MG63 (cell line): ENCODE results near the gene EHMT1. TPM values are rescaled to one million over a fixed set of nuclear protein-coding genes. Genes with fewer than 3 reads are reported as not detected.

Experiments used
- DNase-seq: peaks from one replicate; pipeline ENCODE4 v3.0.0-alpha.2; 2020
- H3K27me3 ChIP-seq: fragments of 250-450 bp; sonication (Bioruptor Pico); 2 replicates; pipeline ENCODE4 v1.5.1; 2020; ENCODE audit warnings: mild to moderate bottlenecking, moderate library complexity
- H3K36me3 ChIP-seq: fragments of 250-450 bp; sonication (Bioruptor Pico); 2 replicates; pipeline ENCODE4 v1.5.1; 2020; ENCODE audit warnings: mild to moderate bottlenecking, moderate library complexity
- H3K4me3 ChIP-seq: fragments of 250-450 bp; sonication (Bioruptor Pico); 2 replicates; pipeline ENCODE4 v1.5.1; 2020; ENCODE audit warnings: mild to moderate bottlenecking, moderate library complexity
- H3K9me3 ChIP-seq: fragments of 250-450 bp; sonication (Bioruptor Pico); 2 replicates; pipeline ENCODE4 v1.5.1; 2020; ENCODE audit warnings: mild to moderate bottlenecking, moderate library complexity
- total RNA-seq: library from RNA; depleted of rRNA; stranded (reverse); fragments of >200 nt; shearing (Covaris generic); gene quantifications from 2 replicates; pipeline ENCODE4 v1.2.3, GENCODE V29; 2014; ENCODE audit warnings: low replicate concordance

EHMT1 gene
- total RNA-seq, 1 experiment from 2014 or later, result 64.5 TPM

DNA sequence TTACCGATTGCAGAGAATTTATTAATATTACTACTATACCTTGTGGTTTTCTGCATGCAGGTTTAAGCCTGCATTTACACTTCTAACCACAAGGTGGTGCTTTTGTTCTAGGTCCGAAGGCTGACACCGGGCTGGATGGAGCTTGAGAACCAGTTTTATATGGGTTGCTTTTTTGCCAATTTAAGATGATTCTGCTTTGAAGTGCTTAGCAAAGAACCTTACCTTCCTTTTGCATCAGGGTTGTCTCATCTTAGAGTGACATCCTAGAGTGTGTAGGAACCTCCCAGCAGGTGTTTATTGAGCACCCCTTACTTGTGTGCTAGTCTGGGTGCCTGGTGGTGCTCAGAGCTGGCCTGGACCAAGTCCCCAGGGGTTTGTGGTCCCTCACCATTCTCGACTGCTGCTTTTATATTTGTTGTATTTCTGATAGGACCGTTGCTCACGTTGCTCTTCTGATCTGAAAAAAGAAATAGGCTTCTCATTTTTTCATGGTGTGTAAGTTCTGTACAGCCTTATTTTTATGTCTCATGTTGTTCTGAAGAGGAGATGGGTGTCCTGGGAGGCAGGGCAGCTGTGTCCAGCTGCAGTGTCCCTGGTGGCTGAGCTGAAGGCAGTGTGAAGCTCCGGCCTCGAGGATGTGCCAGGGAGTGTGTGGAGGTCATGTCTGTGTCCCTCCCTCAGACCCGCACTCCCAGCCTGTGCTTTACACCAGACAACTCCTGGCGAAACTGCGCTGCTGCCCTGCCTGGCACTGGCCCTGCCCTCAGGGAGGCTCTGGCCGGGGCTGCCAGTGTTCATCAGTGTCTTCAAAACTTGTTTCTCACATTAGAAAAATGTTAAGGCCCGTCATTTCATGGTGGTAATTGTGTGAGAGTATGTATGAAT is 54.3 kb downstream of the EHMT1 start:
- H3K27me3 ChIP-seq, result no peaks in the 10 kb centered on the region
- peaks cover under 1% of the 10 kb centered on the region; the same call in 1 of the 2 replicates for H3K36me3 ChIP-seq
- no peaks in the 10 kb centered on the region for H3K9me3 ChIP-seq
- peak; percentile 12 for DNase-seq
- no peak overlapping the region for H3K4me3 ChIP-seq

- DNase-seq, result no peak
- no peaks in the 10 kb centered on the region for H3K27me3 ChIP-seq
- peaks cover 2% of the 10 kb centered on the region; the same call in 1 of the 2 replicates for H3K36me3 ChIP-seq
- H3K4me3 ChIP-seq, result no peak overlapping the region
- no peaks in the 10 kb centered on the region for H3K9me3 ChIP-seq
Observed at GRCh38 chr9:137673886-137674285, 55.1 kb downstream of the EHMT1 start.

- no peaks in the 10 kb centered on the region for H3K27me3 ChIP-seq
- no peak for DNase-seq
Observed at GRCh38 chr9:137674307-137674975, 55.6 kb downstream of the EHMT1 start.

DNA sequence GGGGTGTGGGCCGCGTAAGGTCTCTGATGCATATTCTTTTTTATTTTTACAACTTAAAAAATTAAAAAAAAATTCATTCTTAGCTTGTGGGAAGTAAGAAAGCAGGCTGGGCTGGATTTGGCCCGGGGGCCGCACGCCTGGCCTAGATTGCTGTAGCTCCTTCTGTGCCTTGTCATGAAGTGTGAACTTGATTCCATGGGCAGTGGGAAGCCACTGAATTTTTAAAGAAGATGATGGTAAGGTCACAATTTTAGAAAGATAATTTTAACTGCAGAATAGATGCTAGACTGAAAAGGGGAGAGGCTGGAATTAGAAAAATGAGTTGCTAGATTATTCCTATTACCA is 56.1 kb downstream of the EHMT1 start:
- H3K27me3 ChIP-seq, result no peaks in the 10 kb centered on the region
- H3K36me3 ChIP-seq, result peaks cover 4% of the 10 kb centered on the region; the same call in 1 of the 2 replicates
- no peak overlapping the region for H3K4me3 ChIP-seq
- DNase-seq, result no peak
- no peaks in the 10 kb centered on the region for H3K9me3 ChIP-seq

More at GRCh38 chr9:137674307-137674975, 55.6 kb downstream of the EHMT1 start:
- H3K9me3 ChIP-seq, result no peaks in the 10 kb centered on the region
- no peak overlapping the region for H3K4me3 ChIP-seq
- peaks cover 2% of the 10 kb centered on the region; the same call in 1 of the 2 replicates for H3K36me3 ChIP-seq

- Histone ChIP-seq H3K4me3 (no peak overlapping the region), H3K9me3 (no peaks in the 10 kb centered on the region), H3K27me3 (no peaks in the 10 kb centered on the region), H3K36me3 (peaks cover 5% of the 10 kb centered on the region; the same call in 1 of the 2 replicates)
- no peak for DNase-seq
Observed at GRCh38 chr9:137676998-137677397, 58.2 kb downstream of the EHMT1 start.

GRCh38 chr9:137678202-137678601 is 59.4 kb downstream of the EHMT1 start:
- no peak overlapping the region for H3K4me3 ChIP-seq
- H3K36me3 ChIP-seq, result peaks cover 5% of the 10 kb centered on the region; the same call in 1 of the 2 replicates
- DNase-seq, result no peak
- H3K9me3 ChIP-seq, result no peaks in the 10 kb centered on the region
- H3K27me3 ChIP-seq, result no peaks in the 10 kb centered on the region

DNA sequence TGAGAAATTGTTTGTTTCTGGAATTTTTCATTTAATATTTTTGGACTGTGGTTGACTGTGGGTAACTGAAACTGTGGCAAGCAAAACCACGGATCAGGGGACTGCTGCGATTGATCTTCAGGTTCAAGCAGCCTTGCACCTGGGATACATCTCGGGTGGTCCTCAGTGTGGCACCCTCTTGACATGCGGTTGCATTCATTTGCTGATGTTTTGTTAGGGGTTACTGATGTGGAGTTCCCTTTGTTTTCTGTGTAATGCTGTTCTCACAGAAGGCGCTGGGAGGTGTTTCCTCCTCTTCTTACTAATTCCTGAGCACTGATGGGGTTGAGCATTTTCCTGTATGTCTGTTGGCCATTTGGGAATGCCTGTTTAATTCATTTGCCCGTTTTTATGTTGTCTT is 60.4 kb downstream of the EHMT1 start:
- no peaks in the 10 kb centered on the region for H3K9me3 ChIP-seq
- no peak for DNase-seq
- no peaks in the 10 kb centered on the region for H3K27me3 ChIP-seq
- H3K4me3 ChIP-seq, result no peak overlapping the region
- peaks cover 5% of the 10 kb centered on the region; the same call in 1 of the 2 replicates for H3K36me3 ChIP-seq

DNA sequence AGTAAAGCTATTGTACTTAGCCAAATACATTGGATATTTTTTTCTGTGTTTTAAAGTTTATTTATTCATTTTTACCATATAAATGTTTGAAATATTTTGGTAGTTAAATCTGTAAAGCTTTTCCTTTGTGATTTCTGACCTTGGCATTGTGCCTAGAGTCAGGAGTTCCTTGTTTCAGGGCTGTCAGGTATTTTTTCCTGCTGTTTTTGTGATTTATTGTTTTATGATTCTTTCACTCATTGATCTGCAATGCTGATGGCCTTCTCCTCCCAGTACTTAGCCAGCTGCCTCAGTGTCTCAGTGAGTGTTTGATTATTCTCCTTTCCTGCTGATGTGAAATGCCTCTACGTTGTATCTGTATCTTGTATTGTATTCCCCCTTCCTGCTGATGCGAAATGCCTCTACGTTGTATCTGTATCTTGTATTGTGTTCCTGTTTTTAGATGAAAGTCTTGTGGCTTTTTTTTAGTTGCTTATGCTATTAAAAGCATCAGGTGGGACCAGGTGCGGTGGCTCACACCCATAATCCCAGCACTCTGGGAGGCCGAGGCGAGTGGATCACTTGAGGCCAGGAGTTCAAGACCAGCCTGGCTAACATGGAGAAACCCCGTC is 61.0 kb downstream of the EHMT1 start:
- no peak for DNase-seq
- Histone ChIP-seq H3K36me3 (peaks cover 5% of the 10 kb centered on the region; the same call in 1 of the 2 replicates), H3K4me3 (no peak overlapping the region), H3K9me3 (no peaks in the 10 kb centered on the region), H3K27me3 (no peaks in the 10 kb centered on the region)

DNA sequence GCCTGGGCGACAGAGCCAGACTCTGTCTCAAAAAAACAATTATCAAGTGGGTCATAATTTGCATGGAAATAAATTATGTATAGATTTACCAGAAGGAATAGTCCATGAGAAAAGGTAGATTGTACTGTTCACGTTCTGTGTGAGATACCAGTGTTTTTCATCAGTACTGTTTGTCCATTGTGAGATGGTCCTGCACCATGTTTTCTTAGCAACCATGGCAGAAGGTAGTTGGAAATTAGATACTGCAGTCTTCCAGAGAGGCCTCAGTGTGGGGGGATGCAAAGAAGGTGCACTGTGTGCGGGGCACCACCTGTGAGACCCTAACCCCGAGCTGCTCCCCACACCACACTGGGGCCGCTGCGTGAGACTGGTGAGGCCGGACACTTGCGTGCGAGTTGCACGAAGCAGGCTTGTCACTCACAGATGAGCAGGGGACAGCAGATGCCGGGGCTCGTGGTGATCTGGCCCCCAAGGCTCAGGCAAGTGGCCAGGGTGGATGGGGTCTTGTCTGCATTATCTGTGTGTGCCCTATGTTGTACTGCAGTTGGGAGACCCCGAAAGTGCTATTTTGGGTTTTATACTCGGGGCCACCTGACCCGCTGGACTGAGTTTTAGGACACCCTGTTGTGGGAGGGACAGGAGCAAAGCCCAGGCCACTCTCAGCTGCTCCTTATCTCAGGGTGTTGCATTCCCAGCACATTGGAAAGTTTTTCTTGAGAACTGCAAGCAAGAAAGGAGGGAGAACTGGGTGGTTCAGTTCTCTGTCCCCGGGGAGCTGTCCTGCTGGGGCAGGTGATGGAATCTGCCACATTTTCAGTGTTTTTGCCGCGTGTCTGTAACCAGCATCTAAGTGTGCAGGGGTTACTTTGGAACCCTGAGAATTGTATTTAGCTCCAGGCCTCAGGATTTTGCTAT is 61.9 kb downstream of the EHMT1 start:
- Histone ChIP-seq H3K4me3 (no peak overlapping the region), H3K9me3 (no peaks in the 10 kb centered on the region), H3K36me3 (peaks cover 5% of the 10 kb centered on the region; the same call in 1 of the 2 replicates), H3K27me3 (no peaks in the 10 kb centered on the region)
- no peak for DNase-seq

GRCh38 chr9:137682428-137683105 is 63.8 kb downstream of the EHMT1 start:
- DNase-seq, result no peak
- H3K4me3 ChIP-seq, result no peak overlapping the region

GRCh38 chr9:137683262-137683864 is 64.6 kb downstream of the EHMT1 start:
- DNase-seq, result no peak
- Histone ChIP-seq H3K4me3 (no peak overlapping the region), H3K9me3 (no peaks in the 10 kb centered on the region), H3K27me3 (no peaks in the 10 kb centered on the region), H3K36me3 (peaks cover 2% of the 10 kb centered on the region; the same call in 1 of the 2 replicates)

More at GRCh38 chr9:137682428-137683105, 63.8 kb downstream of the EHMT1 start:
- H3K9me3 ChIP-seq, result no peaks in the 10 kb centered on the region
- no peaks in the 10 kb centered on the region for H3K27me3 ChIP-seq
- peaks cover 5% of the 10 kb centered on the region; the same call in 1 of the 2 replicates for H3K36me3 ChIP-seq

- Histone ChIP-seq H3K9me3 (no peaks in the 10 kb centered on the region), H3K27me3 (no peaks in the 10 kb centered on the region), H3K4me3 (no peak overlapping the region), H3K36me3 (no peaks in the 10 kb centered on the region; the same call in 1 of the 2 replicates)
- DNase-seq, result no peak
Observed at GRCh38 chr9:137685035-137685740, 66.4 kb downstream of the EHMT1 start.

- no peaks in the 10 kb centered on the region; the same call in 1 of the 2 replicates for H3K36me3 ChIP-seq
- H3K27me3 ChIP-seq, result no peaks in the 10 kb centered on the region
- no peak overlapping the region for H3K4me3 ChIP-seq
- H3K9me3 ChIP-seq, result no peaks in the 10 kb centered on the region
- DNase-seq, result no peak
Observed at GRCh38 chr9:137685741-137686420, 67.1 kb downstream of the EHMT1 start.

DNA sequence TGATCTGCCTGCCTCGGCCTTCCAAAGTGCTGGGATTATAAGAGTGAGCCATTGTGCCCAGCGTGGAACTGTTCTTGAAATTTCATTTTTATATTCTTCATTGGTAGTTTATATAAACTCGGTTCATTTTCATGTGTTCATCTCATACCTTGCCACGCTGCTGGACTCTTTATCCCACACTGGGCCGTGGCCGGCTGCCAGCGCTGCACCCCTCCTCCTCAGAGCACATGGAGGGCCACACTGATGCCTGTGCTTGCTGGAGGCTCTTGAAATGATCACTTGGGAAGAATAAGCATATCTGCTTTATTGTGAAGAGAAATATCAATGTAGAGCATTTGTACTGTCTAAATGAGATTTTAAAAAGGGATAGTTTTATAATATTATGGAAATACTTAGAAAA is 69.5 kb downstream of the EHMT1 start:
- Histone ChIP-seq H3K36me3 (no peaks in the 10 kb centered on the region; the same call in 1 of the 2 replicates), H3K4me3 (no peak overlapping the region), H3K27me3 (no peaks in the 10 kb centered on the region), H3K9me3 (no peaks in the 10 kb centered on the region)
- no peak for DNase-seq
